CD4-positive, CD25-positive, alpha-beta regulatory T cell (primary cell): Measurements from ENCODE around the gene EMC9. TPM values are rescaled to one million over a fixed set of nuclear protein-coding genes. Genes with fewer than 3 reads are reported as not detected.
A peak's percentile ranks its signal among the peaks of the same experiment; 100 is the strongest.

ENCODE experiments used
- ATAC-seq, 2 donors: fragments of 150-1000 bp; cut with Tn5 transposase; one replicate each; pipeline ENCODE4 v1.10.0; 2021; ENCODE audit warnings: low read depth in 2 of 2, moderate number of reproducible peaks in 2 of 2, moderate library complexity in 1 of 2
- DNase-seq, 3 donors: peaks; one replicate each; pipeline versions ENCODE4 v3.0.0 to v3.0.0-alpha.2; 2012 to 2022; ENCODE audit warnings: mixed read lengths in 1 of 3
- H3K27ac ChIP-seq: one replicate; pipeline ENCODE4 v1.7.0; 2013; ENCODE audit warnings: mild to moderate bottlenecking, low read length; ENCODE audit not compliant: insufficient read depth, poor library complexity, severe bottlenecking
- H3K27me3 ChIP-seq: one replicate; pipeline ENCODE4 v1.7.0; 2013; ENCODE audit warnings: low read length; ENCODE audit not compliant: control insufficient read depth, insufficient read depth
- H3K36me3 ChIP-seq: one replicate; pipeline ENCODE4 v1.7.0; 2013; ENCODE audit warnings: mild to moderate bottlenecking, low read length, moderate library complexity; ENCODE audit not compliant: control insufficient read depth, insufficient read depth
- H3K4me1 ChIP-seq: 2 replicates; pipeline ENCODE4 v1.7.0; 2013; ENCODE audit warnings: mild to moderate bottlenecking, low read length; ENCODE audit not compliant: insufficient read depth, control insufficient read depth, poor library complexity, severe bottlenecking
- H3K4me3 ChIP-seq: one replicate; pipeline ENCODE4 v1.7.0; 2013; ENCODE audit warnings: low read depth, mild to moderate bottlenecking, low read length, moderate library complexity
- H3K9me3 ChIP-seq, 2 experiments: 1 replicate in 1 of 2; 2 replicates in 1 of 2; pipeline ENCODE4 v1.7.0; 2013; ENCODE audit warnings: low read length in 2 of 2, mild to moderate bottlenecking in 1 of 2, moderate library complexity in 1 of 2; ENCODE audit not compliant: control insufficient read depth in 2 of 2
- H3K27ac Mint-ChIP-seq, 3 donors: one replicate each; pipeline ENCODE4 v1.8.0; 2020 to 2022; ENCODE audit warnings: mild to moderate bottlenecking in 3 of 3, mixed read lengths in 3 of 3, moderate library complexity in 2 of 3
- H3K27me3 Mint-ChIP-seq: one replicate; pipeline ENCODE4 v1.8.0; 2022; ENCODE audit warnings: mild to moderate bottlenecking, mixed read lengths
- H3K36me3 Mint-ChIP-seq: one replicate; pipeline ENCODE4 v1.8.0; 2020; ENCODE audit warnings: mixed read lengths
- H3K4me1 Mint-ChIP-seq, 4 donors: one replicate each; pipeline ENCODE4 v1.8.0; 2020 to 2022; ENCODE audit warnings: mixed read lengths in 4 of 4, mild to moderate bottlenecking in 1 of 4
- H3K4me3 Mint-ChIP-seq, 4 donors: one replicate each; pipeline ENCODE4 v1.8.0; 2020 to 2022; ENCODE audit warnings: mild to moderate bottlenecking in 4 of 4, mixed read lengths in 4 of 4, moderate library complexity in 3 of 4
- H3K9me3 Mint-ChIP-seq, 7 donors: one replicate each; pipeline ENCODE4 v1.8.0; 2020 to 2022; ENCODE audit warnings: mixed read lengths in 7 of 7, mild to moderate bottlenecking in 3 of 7, moderate library complexity in 2 of 7
- polyA plus RNA-seq, 4 donors: library from polyadenylated mRNA; unstranded; fragments of 300-500 nt; fragmentation: Illumina TruSeq; gene quantifications; one replicate each; pipeline ENCODE4 v1.2.3, GENCODE V29; 2021
- total RNA-seq: library from RNA; stranded (reverse); gene quantifications from one replicate; pipeline ENCODE4 v1.2.3, GENCODE V29; 2022

Gene EMC9
- total and polyA plus RNA-seq, 5 donors from 2014 or later = 10.7 to 22.5 (median 11.7) TPM

- ATAC-seq (no peak), DNase-seq (no peak)
- Mint-ChIP-seq H3K4me3 (peak overlapping the region in 1 of 4 donors; percentile 54), H3K36me3 (peaks cover 15% of the 10 kb centered on the region), H3K27me3 (no peaks in the 10 kb centered on the region), H3K4me1 (peaks cover 0 to 7% (median 3%) of the 10 kb centered on the region in 4 donors), H3K27ac (peak overlapping the region in 2 of 3 donors; percentile 43 to 51), H3K9me3 (no peaks in the 10 kb centered on the region)
- H3K4me3 ChIP-seq = no peak overlapping the region
- H3K27ac ChIP-seq = no peak overlapping the region
- H3K27me3 ChIP-seq = no peaks in the 10 kb centered on the region
- H3K4me1 ChIP-seq = no peaks in the 10 kb centered on the region
- peaks cover 55% of the 10 kb centered on the region for H3K36me3 ChIP-seq
- H3K9me3 ChIP-seq = no peaks in the 10 kb centered on the region
Measured at GRCh38 chr14:24179961-24180796, 38.8 kb upstream of the EMC9 start.

GRCh38 chr14:24179294-24179960, 38.0 kb upstream of the EMC9 start:
- ATAC-seq (no peak), DNase-seq (no peak)
- Histone ChIP-seq H3K4me3 (no peak overlapping the region), H3K4me1 (no peaks in the 10 kb centered on the region), H3K9me3 (no peaks in the 10 kb centered on the region), H3K27ac (no peak overlapping the region), H3K36me3 (peaks cover 49% of the 10 kb centered on the region), H3K27me3 (no peaks in the 10 kb centered on the region)
- Mint-ChIP-seq H3K4me3 (peak overlapping the region in 1 of 4 donors; percentile 19), H3K9me3 (no peaks in the 10 kb centered on the region), H3K36me3 (peaks cover 21% of the 10 kb centered on the region), H3K27me3 (no peaks in the 10 kb centered on the region), H3K4me1 (peaks cover 0 to 11% (median 7%) of the 10 kb centered on the region in 4 donors), H3K27ac (peak overlapping the region in 2 of 3 donors; percentile 51 to 66)

- ATAC-seq = no peak
- no peaks in the 10 kb centered on the region for H3K27me3 ChIP-seq
- no peak overlapping the region for H3K4me3 ChIP-seq
Measured at GRCh38 chr14:24178399-24179178, 37.2 kb upstream of the EMC9 start.

DNA sequence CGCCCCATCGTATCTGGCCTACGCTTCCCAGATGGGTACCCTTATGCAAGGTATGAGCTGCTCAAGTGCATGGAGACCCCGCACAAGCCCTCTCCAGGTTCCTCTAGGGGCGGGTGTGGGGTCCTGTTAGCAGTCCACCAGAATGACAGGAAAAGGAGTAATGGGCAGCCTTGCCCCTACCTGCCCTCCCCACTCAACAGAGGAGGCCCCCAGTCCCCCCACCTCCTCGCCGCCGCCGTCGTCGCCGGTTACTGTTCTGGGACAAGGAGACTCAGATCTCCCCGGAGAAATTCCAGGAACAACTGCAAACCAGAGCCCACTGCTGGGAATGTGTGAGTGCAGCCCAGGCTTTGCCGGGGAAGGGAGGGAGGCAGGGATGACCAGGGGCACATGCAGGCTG, 36.5 kb upstream of the EMC9 start:
- ATAC-seq = no peak
- Mint-ChIP-seq H3K36me3 (peaks cover 21% of the 10 kb centered on the region), H3K4me1 (peaks cover 0 to 21% (median 10%) of the 10 kb centered on the region in 4 donors), H3K4me3 (no peak overlapping the region), H3K9me3 (no peaks in the 10 kb centered on the region), H3K27me3 (no peaks in the 10 kb centered on the region), H3K27ac (peak overlapping the region in 2 of 3 donors; percentile 48 to 51)
- no peak overlapping the region for H3K4me3 ChIP-seq
- no peak for DNase-seq
- H3K9me3 ChIP-seq = no peaks in the 10 kb centered on the region
- no peak overlapping the region for H3K27ac ChIP-seq
- H3K4me1 ChIP-seq = no peaks in the 10 kb centered on the region
- H3K27me3 ChIP-seq = no peaks in the 10 kb centered on the region
- peaks cover 40% of the 10 kb centered on the region for H3K36me3 ChIP-seq

More at GRCh38 chr14:24178399-24179178, 37.2 kb upstream of the EMC9 start:
- H3K36me3 Mint-ChIP-seq = peaks cover 21% of the 10 kb centered on the region
- no peak overlapping the region for H3K27ac Mint-ChIP-seq
- H3K36me3 ChIP-seq = peaks cover 44% of the 10 kb centered on the region
- no peak for DNase-seq
- no peak overlapping the region for H3K27ac ChIP-seq
- H3K4me1 Mint-ChIP-seq = peaks cover 0 to 14% (median 8%) of the 10 kb centered on the region in 4 donors
- no peaks in the 10 kb centered on the region for H3K4me1 ChIP-seq
- H3K9me3 Mint-ChIP-seq = no peaks in the 10 kb centered on the region
- no peaks in the 10 kb centered on the region for H3K9me3 ChIP-seq
- H3K4me3 Mint-ChIP-seq = no peak overlapping the region
- no peaks in the 10 kb centered on the region for H3K27me3 Mint-ChIP-seq

GRCh38 chr14:24177041-24177825, 35.8 kb upstream of the EMC9 start:
- Mint-ChIP-seq H3K36me3 (peaks cover 17% of the 10 kb centered on the region), H3K27me3 (no peaks in the 10 kb centered on the region), H3K27ac (peak overlapping the region in 2 of 3 donors; percentile 48 to 51), H3K9me3 (no peaks in the 10 kb centered on the region), H3K4me1 (peaks cover 0 to 27% (median 9%) of the 10 kb centered on the region in 4 donors), H3K4me3 (no peak overlapping the region)
- H3K27ac ChIP-seq = no peak overlapping the region
- H3K9me3 ChIP-seq = no peaks in the 10 kb centered on the region
- no peaks in the 10 kb centered on the region for H3K4me1 ChIP-seq
- no peak for ATAC-seq
- no peak overlapping the region for H3K4me3 ChIP-seq
- H3K27me3 ChIP-seq = no peaks in the 10 kb centered on the region
- DNase-seq = no peak
- peaks cover 40% of the 10 kb centered on the region for H3K36me3 ChIP-seq

- Histone ChIP-seq H3K4me3 (no peak overlapping the region), H3K27me3 (no peaks in the 10 kb centered on the region), H3K9me3 (no peaks in the 10 kb centered on the region), H3K36me3 (peaks cover 40% of the 10 kb centered on the region), H3K27ac (no peak overlapping the region), H3K4me1 (peaks cover 6% of the 10 kb centered on the region)
- Mint-ChIP-seq H3K4me1 (peaks cover 0 to 32% (median 9%) of the 10 kb centered on the region in 4 donors), H3K9me3 (no peaks in the 10 kb centered on the region), H3K4me3 (no peak overlapping the region), H3K27ac (no peak overlapping the region), H3K36me3 (peaks cover 17% of the 10 kb centered on the region), H3K27me3 (peaks cover 2% of the 10 kb centered on the region)
- DNase-seq = no peak
- no peak for ATAC-seq
Measured at GRCh38 chr14:24176599-24176998, 35.2 kb upstream of the EMC9 start.

DNA sequence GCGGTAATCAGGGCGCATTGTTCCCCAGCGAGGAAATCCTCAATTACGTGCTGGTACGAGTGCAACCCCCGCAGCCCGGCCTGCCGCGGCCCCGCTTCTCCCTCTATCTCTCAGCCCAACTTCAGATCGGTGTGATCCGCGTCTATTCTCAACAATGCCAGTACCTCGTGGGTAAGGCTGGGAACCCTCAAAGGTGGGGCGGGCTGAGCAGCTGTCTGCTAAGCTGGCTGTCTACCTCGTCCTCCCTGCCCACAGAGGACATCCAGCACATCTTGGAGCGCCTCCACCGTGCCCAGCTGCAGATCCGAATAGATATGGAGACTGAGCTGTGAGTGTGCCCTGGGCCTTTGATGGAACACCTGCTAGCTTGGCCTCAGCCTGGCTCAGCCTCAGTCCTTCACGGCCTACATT, 31.5 kb upstream of the EMC9 start:
- peaks cover 20% of the 10 kb centered on the region for H3K36me3 ChIP-seq
- H3K27ac ChIP-seq = no peak overlapping the region
- no peaks in the 10 kb centered on the region for H3K9me3 ChIP-seq
- DNase-seq (peak in 1 of 3 donors; percentile 23), ATAC-seq (no peak)
- no peaks in the 10 kb centered on the region for H3K27me3 ChIP-seq
- Mint-ChIP-seq H3K36me3 (peaks cover 18% of the 10 kb centered on the region), H3K4me3 (peak overlapping the region; percentile 41 to 82 (median 54)), H3K27ac (peak overlapping the region in 2 of 3 donors; percentile 56 to 76), H3K9me3 (peaks cover 0 to 2% (median 0%) of the 10 kb centered on the region in 7 donors), H3K4me1 (peaks cover 0 to 47% (median 25%) of the 10 kb centered on the region in 4 donors), H3K27me3 (peaks cover 5% of the 10 kb centered on the region)
- peaks cover 16% of the 10 kb centered on the region for H3K4me1 ChIP-seq
- no peak overlapping the region for H3K4me3 ChIP-seq
